ENCODE measurements around the gene UNKL. TPM values are rescaled to one million over a fixed set of nuclear protein-coding genes. Genes with fewer than 3 reads are reported as not detected.

The UNKL gene
- total RNA-seq, 1 donor from 2014 or later: 26.2 TPM

GRCh38 chr16:1449201-1449788 is 34.8 kb upstream of the UNKL start:
- H3K4me3 Mint-ChIP-seq: no peak overlapping the region
- no peak overlapping the region for H3K27ac Mint-ChIP-seq (ENCODE audit: unreplicated experiment)
- no peaks in the 10 kb centered on the region for H3K27me3 Mint-ChIP-seq (ENCODE audit: low read depth)
- no peaks in the 10 kb centered on the region for H3K9me3 Mint-ChIP-seq
- no peak for TF ChIP-seq CTCF (conservative IDR thresholded peaks at IDR 0.05)
- H3K36me3 Mint-ChIP-seq (ENCODE audit: low read depth): no peaks in the 10 kb centered on the region
- no peak for DNase-seq (ENCODE audit: low read depth, low spot score)
- no peaks in the 10 kb centered on the region for H3K4me1 Mint-ChIP-seq

DNA sequence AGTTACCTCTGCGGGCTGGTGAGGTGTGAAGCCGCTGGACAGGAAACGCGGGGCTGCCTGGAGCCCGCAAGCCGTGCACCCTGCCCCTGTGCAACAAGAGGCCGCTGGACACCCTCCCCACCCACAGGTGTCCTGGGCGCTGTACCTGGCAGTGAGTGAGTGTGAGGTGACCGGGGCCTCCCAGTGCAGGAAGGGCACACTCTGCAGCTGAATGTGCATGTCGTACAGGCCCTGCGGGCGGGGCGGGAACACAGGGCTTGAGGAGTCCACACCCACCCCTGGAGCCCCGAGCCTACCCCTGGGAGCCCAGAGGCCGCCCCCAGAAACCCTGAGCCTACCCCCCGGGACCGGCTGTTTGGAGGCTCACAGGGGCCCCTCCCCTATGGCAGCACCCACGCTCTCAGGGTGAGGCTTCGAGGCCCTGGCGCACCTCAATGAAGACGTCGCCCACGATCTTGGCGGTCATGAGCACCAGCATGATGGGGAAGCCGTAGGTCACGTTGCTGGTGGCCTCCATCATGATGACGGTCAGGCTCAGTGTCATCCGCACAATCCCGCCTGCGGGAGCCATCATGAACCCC is 34.1 kb upstream of the UNKL start:
- no peaks in the 10 kb centered on the region for H3K27me3 Mint-ChIP-seq (ENCODE audit: low read depth)
- TF ChIP-seq CTCF (conservative IDR thresholded peaks at IDR 0.05): no peak
- no peaks in the 10 kb centered on the region for H3K4me1 Mint-ChIP-seq
- H3K4me3 Mint-ChIP-seq: no peak overlapping the region
- no peaks in the 10 kb centered on the region for H3K36me3 Mint-ChIP-seq (ENCODE audit: low read depth)
- no peaks in the 10 kb centered on the region for H3K9me3 Mint-ChIP-seq
- no peak for DNase-seq (ENCODE audit: low read depth, low spot score)
- H3K27ac Mint-ChIP-seq (ENCODE audit: unreplicated experiment): no peak overlapping the region

- no peaks in the 10 kb centered on the region for H3K27me3 Mint-ChIP-seq (ENCODE audit: low read depth)
- no peaks in the 10 kb centered on the region for H3K36me3 Mint-ChIP-seq (ENCODE audit: low read depth)
- no peak overlapping the region for H3K4me3 Mint-ChIP-seq
- TF ChIP-seq CTCF (conservative IDR thresholded peaks at IDR 0.05): no peak
- H3K4me1 Mint-ChIP-seq: no peaks in the 10 kb centered on the region
- H3K9me3 Mint-ChIP-seq: no peaks in the 10 kb centered on the region
- no peak overlapping the region for H3K27ac Mint-ChIP-seq (ENCODE audit: unreplicated experiment)
- no peak for DNase-seq (ENCODE audit: low read depth, low spot score)
Measured at GRCh38 chr16:1447965-1448364, 33.5 kb upstream of the UNKL start.

- Mint-ChIP-seq H3K4me1 (no peaks in the 10 kb centered on the region), H3K4me3 (no peak overlapping the region), H3K36me3 (ENCODE audit: low read depth) (no peaks in the 10 kb centered on the region), H3K9me3 (no peaks in the 10 kb centered on the region), H3K27me3 (ENCODE audit: low read depth) (no peaks in the 10 kb centered on the region), H3K27ac (ENCODE audit: unreplicated experiment) (no peak overlapping the region)
- no peak for DNase-seq (ENCODE audit: low read depth, low spot score)
- TF ChIP-seq CTCF (conservative IDR thresholded peaks at IDR 0.05): no peak
Measured at GRCh38 chr16:1446296-1447080, 32.0 kb upstream of the UNKL start.

GRCh38 chr16:1445518-1446203 is 31.2 kb upstream of the UNKL start:
- H3K27ac Mint-ChIP-seq (ENCODE audit: unreplicated experiment): no peak overlapping the region
- no peaks in the 10 kb centered on the region for H3K9me3 Mint-ChIP-seq

More at GRCh38 chr16:1445518-1446203, 31.2 kb upstream of the UNKL start:
- no peaks in the 10 kb centered on the region for H3K36me3 Mint-ChIP-seq (ENCODE audit: low read depth)
- TF ChIP-seq CTCF (conservative IDR thresholded peaks at IDR 0.05): no peak
- H3K4me1 Mint-ChIP-seq: no peaks in the 10 kb centered on the region
- H3K27me3 Mint-ChIP-seq (ENCODE audit: low read depth): no peaks in the 10 kb centered on the region
- no peak for DNase-seq (ENCODE audit: low read depth, low spot score)
- H3K4me3 Mint-ChIP-seq: no peak overlapping the region
